Renal pelvis (tissue), 4 donors: Measurements from ENCODE around the gene KIAA0825. TPM values are rescaled to one million over a fixed set of nuclear protein-coding genes. Genes with fewer than 3 reads are reported as not detected.
A peak's percentile ranks its signal among the peaks of the same experiment; 100 is the strongest.

Experiments used
- DNase-seq: peaks from one replicate; pipeline ENCODE4 v3.0.0-alpha.2; 2013
- polyA plus RNA-seq, 3 donors: library from polyadenylated mRNA; unstranded; fragments of 120-200 nt; gene quantifications; one replicate each; pipeline ENCODE4 v1.2.1, GENCODE V29; 2013; ENCODE audit not compliant: insufficient read length in 3 of 3

The KIAA0825 gene
- polyA plus RNA-seq, 3 donors = 3.6 to 4.6 (median 3.7) TPM

- no peak for DNase-seq
Measured at GRCh38 chr5:94517490-94518488, 100.6 kb downstream of the KIAA0825 start.

- no peak for DNase-seq
Measured at GRCh38 chr5:94516148-94516547, 102.3 kb downstream of the KIAA0825 start.

GRCh38 chr5:94508461-94509148 lies 109.8 kb downstream of the KIAA0825 start:
- DNase-seq = no peak

GRCh38 chr5:94505327-94506068 lies 112.9 kb downstream of the KIAA0825 start:
- no peak for DNase-seq

GRCh38 chr5:94503677-94504076 lies 114.7 kb downstream of the KIAA0825 start:
- no peak for DNase-seq

GRCh38 chr5:94501365-94501764 lies 117.0 kb downstream of the KIAA0825 start:
- DNase-seq = no peak

GRCh38 chr5:94499806-94500205 lies 118.6 kb downstream of the KIAA0825 start:
- DNase-seq = no peak

- DNase-seq = no peak
Measured at GRCh38 chr5:94498199-94498598, 120.2 kb downstream of the KIAA0825 start.

GRCh38 chr5:94485067-94485466 lies 133.3 kb downstream of the KIAA0825 start:
- no peak for DNase-seq

- no peak for DNase-seq
Measured at GRCh38 chr5:94481059-94481458, 137.3 kb downstream of the KIAA0825 start.

GRCh38 chr5:94480486-94480885 lies 137.9 kb downstream of the KIAA0825 start:
- no peak for DNase-seq

GRCh38 chr5:94473936-94474335 lies 144.5 kb downstream of the KIAA0825 start:
- DNase-seq = no peak

GRCh38 chr5:94471521-94471920 lies 146.9 kb downstream of the KIAA0825 start:
- no peak for DNase-seq

- DNase-seq = no peak
Measured at GRCh38 chr5:94470802-94471201, 147.6 kb downstream of the KIAA0825 start.

- DNase-seq = peak; percentile 58
Measured at GRCh38 chr5:94469894-94470329, 148.5 kb downstream of the KIAA0825 start.

GRCh38 chr5:94467954-94468930 lies 150.2 kb downstream of the KIAA0825 start:
- DNase-seq = no peak

- no peak for DNase-seq
Measured at GRCh38 chr5:94467346-94467953, 151.0 kb downstream of the KIAA0825 start.

GRCh38 chr5:94463739-94464138 lies 154.7 kb downstream of the KIAA0825 start:
- DNase-seq = no peak

GRCh38 chr5:94461131-94461530 lies 157.3 kb downstream of the KIAA0825 start:
- DNase-seq = no peak

GRCh38 chr5:94459915-94460314 lies 158.5 kb downstream of the KIAA0825 start:
- DNase-seq = no peak
